HTERT RPE-1 (cell line): ENCODE results near the gene MOCS2.

Experiments
- in situ Hi-C: fragments of 300-500 bp; cut with MboI; formaldehyde crosslinking; loops from 4 replicates; pipeline ENCODE4 v1.14.3; 2020; ENCODE audit warnings: low sequenced_read_pairs

The MOCS2 gene

GRCh38 chr5:53095931-53096525, 13.5 kb downstream of the MOCS2 start:
- in situ Hi-C loops, result no loop called here

- in situ Hi-C loops, result no loop called here
Observed at GRCh38 chr5:53095217-53095616, 14.3 kb downstream of the MOCS2 start.

- in situ Hi-C loops, result no loop called here
Observed at GRCh38 chr5:53092242-53092641, 17.3 kb downstream of the MOCS2 start.

- in situ Hi-C loops, result no loop called here
Observed at GRCh38 chr5:53091289-53091688, 18.3 kb downstream of the MOCS2 start.

- in situ Hi-C loops, result no loop called here
Observed at GRCh38 chr5:53090229-53090628, 19.3 kb downstream of the MOCS2 start.

- in situ Hi-C loops, result no loop called here
Observed at GRCh38 chr5:53089481-53089991, 20.0 kb downstream of the MOCS2 start.

- in situ Hi-C loops, result no loop called here
Observed at GRCh38 chr5:53087621-53088121, 21.9 kb downstream of the MOCS2 start.

- in situ Hi-C loops, result no loop called here
Observed at GRCh38 chr5:53087171-53087570, 22.4 kb downstream of the MOCS2 start.

- in situ Hi-C loops, result no loop called here
Observed at GRCh38 chr5:53084546-53085255, 24.9 kb downstream of the MOCS2 start.

- in situ Hi-C loops, result no loop called here
Observed at GRCh38 chr5:53083927-53084326, 25.6 kb downstream of the MOCS2 start.

GRCh38 chr5:53080271-53080670, 29.3 kb downstream of the MOCS2 start:
- in situ Hi-C loops, result no loop called here

- in situ Hi-C loops, result no loop called here
Observed at GRCh38 chr5:53076014-53076583, 33.5 kb downstream of the MOCS2 start.

- in situ Hi-C loops, result no loop called here
Observed at GRCh38 chr5:53073348-53073747, 36.2 kb downstream of the MOCS2 start.

GRCh38 chr5:53071738-53072137, 37.8 kb downstream of the MOCS2 start:
- in situ Hi-C loops, result no loop called here

GRCh38 chr5:53071298-53071697, 38.3 kb downstream of the MOCS2 start:
- in situ Hi-C loops, result no loop called here

GRCh38 chr5:53069626-53070025, 39.9 kb downstream of the MOCS2 start:
- in situ Hi-C loops, result no loop called here

- in situ Hi-C loops, result no loop called here
Observed at GRCh38 chr5:53068291-53068836, 41.2 kb downstream of the MOCS2 start.

GRCh38 chr5:53067641-53068040, 41.9 kb downstream of the MOCS2 start:
- in situ Hi-C loops, result no loop called here

GRCh38 chr5:53066088-53066487, 43.5 kb downstream of the MOCS2 start:
- in situ Hi-C loops, result no loop called here

GRCh38 chr5:53063791-53064190, 45.8 kb downstream of the MOCS2 start:
- in situ Hi-C loops, result no loop called here

GRCh38 chr5:53063176-53063575, 46.4 kb downstream of the MOCS2 start:
- in situ Hi-C loops, result no loop called here

GRCh38 chr5:53059281-53059680, 50.3 kb downstream of the MOCS2 start:
- in situ Hi-C loops, result no loop called here
